ENCODE measurements around the gene U2AF2. TPM values are rescaled to one million over a fixed set of nuclear protein-coding genes. Genes with fewer than 3 reads are reported as not detected.
A peak's percentile ranks its signal among the peaks of the same experiment; 100 is the strongest.

Gene U2AF2
- total and polyA plus RNA-seq, 9 of the 15 experiments (the other 6 are each of a cell fraction or from before 2014, with no cell fraction given) = 3.0 to 331 (median 157) TPM

- no peak for ATAC-seq
- H3K4me3 ChIP-seq = no peak overlapping the region
- intact Hi-C loops (cut with micrococcal nuclease) = no loop called here
- peaks cover 31% of the 10 kb centered on the region; the same call in 2 of the 3 replicates for H3K36me3 ChIP-seq (ENCODE audit: control insufficient read depth, insufficient read depth, low read length)
- TF ChIP-seq RBFOX2 (IDR thresholded peaks at IDR 0.05; ENCODE audit: low read depth, low read length) = 0 out of 2 replicates have a peak, but pooled peaks have one; percentile 32
- no peak for TF ChIP-seq ZNF41 (CRISPR knock-in tag; conservative IDR thresholded peaks at IDR 0.05)
- no peak for TF ChIP-seq PTRF (tag; IDR thresholded peaks at IDR 0.05)
- TF ChIP-seq DPF2 (IDR thresholded peaks at IDR 0.05) = no peak
- TF ChIP-seq, protein P1, sequence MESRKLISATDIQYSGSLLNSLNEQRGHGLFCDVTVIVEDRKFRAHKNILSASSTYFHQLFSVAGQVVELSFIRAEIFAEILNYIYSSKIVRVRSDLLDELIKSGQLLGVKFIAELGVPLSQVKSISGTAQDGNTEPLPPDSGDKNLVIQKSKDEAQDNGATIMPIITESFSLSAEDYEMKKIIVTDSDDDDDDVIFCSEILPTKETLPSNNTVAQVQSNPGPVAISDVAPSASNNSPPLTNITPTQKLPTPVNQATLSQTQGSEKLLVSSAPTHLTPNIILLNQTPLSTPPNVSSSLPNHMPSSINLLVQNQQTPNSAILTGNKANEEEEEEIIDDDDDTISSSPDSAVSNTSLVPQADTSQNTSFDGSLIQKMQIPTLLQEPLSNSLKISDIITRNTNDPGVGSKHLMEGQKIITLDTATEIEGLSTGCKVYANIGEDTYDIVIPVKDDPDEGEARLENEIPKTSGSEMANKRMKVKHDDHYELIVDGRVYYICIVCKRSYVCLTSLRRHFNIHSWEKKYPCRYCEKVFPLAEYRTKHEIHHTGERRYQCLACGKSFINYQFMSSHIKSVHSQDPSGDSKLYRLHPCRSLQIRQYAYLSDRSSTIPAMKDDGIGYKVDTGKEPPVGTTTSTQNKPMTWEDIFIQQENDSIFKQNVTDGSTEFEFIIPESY (CRISPR knock-in tag; IDR thresholded peaks at IDR 0.05) = peak; percentile 94
- H3K9ac ChIP-seq (ENCODE audit: insufficient read depth in 1 of 2, low read depth in 2 of 2, low read length in 2 of 2) = no peak overlapping the region
- POLR2A ChIA-PET = interaction anchor here (0.5 to 1.7 kb wide), 3 partner anchors 11 to 315 kb away, joined by 3 to 6 read pairs (median 4); no protein-coding TSS in a partner anchor
- FAIRE-seq = no peak
- no peaks in the 10 kb centered on the region for H3K9me3 ChIP-seq (replicated peaks; ENCODE audit: control insufficient read depth, insufficient read depth, low read depth, low read length)
- no peak overlapping the region for H3K27ac ChIP-seq (ENCODE audit: extremely low read depth, low read depth, low read length)
- peaks cover 0 to 5% of the 10 kb centered on the region in 2 experiments; a peak in 2 of 5 replicates for H3K4me1 ChIP-seq (replicated peaks in 1 of 2; ENCODE audit: control insufficient read depth in 2 of 2, insufficient read depth in 2 of 2, low read length in 2 of 2)
- H3K9me1 ChIP-seq (ENCODE audit: control insufficient read depth, insufficient read depth, low read length) = no peaks in the 10 kb centered on the region
- H2AFZ ChIP-seq (ENCODE audit: low read depth, low read length) = no peak overlapping the region
- DNase-seq (ENCODE audit: extremely low read depth in 1 of 4, low spot score in 3 of 4) = no peak
- WGBS (ENCODE audit: insufficient coverage, low coverage, missing lambda C conversion rate) = 96% methylated on average over 43 of the region's 88 CpGs
- no peaks in the 10 kb centered on the region for H4K20me1 ChIP-seq (replicated peaks; ENCODE audit: control insufficient read depth, insufficient read depth, low read length)
- no TSS peak for BruUV-seq (replicated peaks)
- no peaks in the 10 kb centered on the region for H3K27me3 ChIP-seq (ENCODE audit: control insufficient read depth in 2 of 2, insufficient read depth in 2 of 2, low read length in 2 of 2)
- in situ Hi-C loops (cut with MboI) = no loop called here
- no peak overlapping the region for H3K4me2 ChIP-seq (ENCODE audit: insufficient read depth, low read length)
- H3K79me2 ChIP-seq (ENCODE audit: control insufficient read depth, insufficient read depth, low read length) = peaks cover 6% of the 10 kb centered on the region; the same call in 1 of the 3 replicates
- CTCF ChIA-PET (ENCODE audit: low intra/inter-chr PET ratio) = no interaction called here
These were observed 39.1 kb upstream of the U2AF2 start for GRCh38 chr19:55615543-55616394.

All from K562 (cell line).